ENCODE data around the gene SARNP. TPM values are rescaled to one million over a fixed set of nuclear protein-coding genes. Genes with fewer than 3 reads are reported as not detected.
A peak's percentile ranks its signal among the peaks of the same experiment; 100 is the strongest.
"Not testable (repeated sequence)": the region's sequence is repeated elsewhere in the genome, so short reads cannot be mapped to it uniquely, and the experiment has no call there.

The SARNP gene
- total RNA-seq, 8 experiments from 2014 or later, result 81.9 to 148 (median 114) TPM

DNA sequence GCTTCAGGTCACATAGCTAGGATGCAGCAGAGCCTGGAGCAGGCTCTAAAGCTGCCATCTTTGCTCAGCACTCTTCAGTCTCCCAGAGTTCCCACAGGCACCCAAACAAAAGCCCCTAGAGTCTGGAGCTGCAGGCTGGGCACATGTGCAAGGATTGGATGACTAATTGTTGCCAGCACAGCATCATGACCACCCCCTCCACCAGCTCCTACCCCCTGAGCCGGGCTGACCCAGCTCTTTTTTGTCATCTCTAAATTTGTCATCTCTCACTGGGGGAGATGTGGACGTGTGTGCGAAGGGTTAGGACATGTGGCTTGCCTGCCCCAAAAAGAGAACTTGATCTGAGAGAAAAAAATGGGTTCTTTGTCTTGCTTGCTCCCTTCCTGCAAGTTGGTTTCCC is 29.5 kb upstream of the SARNP start:
- Histone ChIP-seq H3K27ac (no peak overlapping the region), H3K4me1 (replicated peaks in 1 of 2) (peaks cover 0 to 4% of the 10 kb centered on the region in 2 donors), H3K4me3 (no peak overlapping the region)
- in situ Hi-C loops (cut with MboI; ENCODE audit: low pct_unique_long_range_greater_than_20kb in 2 of 9, low sequenced_read_pairs in 9 of 9, unreplicated experiment in 9 of 9), result no loop called here
- peak in 2 of 8 experiments; percentile 36 to 58 for ATAC-seq (replicated peaks in 6 of 8)
- 0 to 100% (median 65%) methylated on average over 1 to 2 of the region's 3 CpGs; no CpG with 5 or more reads in 6 of the 10 experiments for WGBS, 10 experiments

- Histone ChIP-seq H3K27ac (no peak overlapping the region), H3K4me3 (no peak overlapping the region), H3K4me1 (replicated peaks in 1 of 2) (peaks cover 0 to 4% of the 10 kb centered on the region in 2 donors)
- 38 to 100% (median 88%) methylated on average over 1 to 5 of the region's 7 CpGs; no CpG with 5 or more reads in 4 of the 10 experiments for WGBS, 10 experiments
- no peak for ATAC-seq (replicated peaks in 6 of 8)
- in situ Hi-C loops (cut with MboI; ENCODE audit: low pct_unique_long_range_greater_than_20kb in 2 of 9, low sequenced_read_pairs in 9 of 9, unreplicated experiment in 9 of 9), result no loop called here
These were observed 28.4 kb upstream of the SARNP start for GRCh38 chr12:55845785-55846496.

DNA sequence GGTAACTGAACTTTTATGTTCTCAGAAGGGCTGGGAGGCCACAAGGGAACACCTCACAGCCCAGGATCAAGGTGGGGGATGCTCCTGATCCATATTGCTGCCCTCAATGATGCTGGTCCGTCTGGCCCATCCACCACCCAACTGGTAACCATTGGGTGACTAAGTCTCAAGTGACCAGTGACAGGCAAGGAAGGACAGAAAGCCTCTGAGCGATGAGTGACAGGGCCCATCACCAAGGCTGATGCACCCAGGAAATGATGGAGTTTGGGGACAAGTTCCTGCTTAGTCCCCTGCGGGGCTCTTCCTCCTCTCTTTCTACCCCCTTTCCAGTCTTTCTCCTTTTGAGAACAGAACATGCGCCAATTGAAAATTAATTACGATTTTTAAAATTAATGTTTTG is 27.8 kb upstream of the SARNP start:
- H3K4me3 ChIP-seq, result no peak overlapping the region
- H3K27ac ChIP-seq, result no peak overlapping the region
- in situ Hi-C loops (cut with MboI; ENCODE audit: low pct_unique_long_range_greater_than_20kb in 2 of 9, low sequenced_read_pairs in 9 of 9, unreplicated experiment in 9 of 9), result no loop called here
- H3K4me1 ChIP-seq (replicated peaks in 1 of 2), result peaks cover 0 to 4% of the 10 kb centered on the region in 2 donors
- WGBS, 10 experiments, result 43 to 100% (median 80%) methylated on average over 1 to 4 of the region's 5 CpGs; no CpG with 5 or more reads in 1 of the 10 experiments
- no peak for ATAC-seq (replicated peaks in 6 of 8)

GRCh38 chr12:55844961-55845360 is 27.4 kb upstream of the SARNP start:
- WGBS, 10 experiments, result 71 to 100% (median 93%) methylated on average over 1 to 3 of the region's 4 CpGs; no CpG with 5 or more reads in 3 of the 10 experiments
- no peak overlapping the region for H3K4me3 ChIP-seq
- H3K27ac ChIP-seq, result no peak overlapping the region
- H3K4me1 ChIP-seq (replicated peaks in 1 of 2), result peaks cover 0 to 4% of the 10 kb centered on the region in 2 donors
- in situ Hi-C loops (cut with MboI; ENCODE audit: low pct_unique_long_range_greater_than_20kb in 2 of 9, low sequenced_read_pairs in 9 of 9, unreplicated experiment in 9 of 9), result no loop called here
- ATAC-seq (replicated peaks in 6 of 8), result no peak

DNA sequence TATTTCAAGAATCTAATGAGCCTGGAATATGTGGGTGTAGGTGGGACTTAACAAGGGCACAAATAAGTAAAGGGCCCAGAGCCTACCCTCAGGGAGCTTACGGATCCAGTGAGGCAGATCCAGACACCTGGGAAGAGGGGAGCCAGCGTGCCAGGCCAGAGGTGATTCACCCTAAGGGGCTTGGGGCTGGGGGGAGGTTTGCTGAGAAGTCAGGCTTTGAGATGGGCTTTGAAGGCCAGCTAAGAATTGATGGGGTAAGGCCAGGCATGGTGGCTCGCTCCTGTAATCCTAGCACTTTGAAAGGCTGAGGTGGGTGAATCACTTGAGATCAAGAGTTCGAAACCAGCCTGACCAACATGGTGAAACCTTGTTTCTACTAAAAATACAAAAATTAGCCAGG is 25.9 kb upstream of the SARNP start:
- Histone ChIP-seq H3K27ac (no peak overlapping the region), H3K4me3 (no peak overlapping the region), H3K4me1 (replicated peaks in 1 of 2) (peaks cover 0 to 4% of the 10 kb centered on the region in 2 donors)
- in situ Hi-C loops (cut with MboI; ENCODE audit: low pct_unique_long_range_greater_than_20kb in 2 of 9, low sequenced_read_pairs in 9 of 9, unreplicated experiment in 9 of 9), result no loop called here
- WGBS, 10 experiments, result 95 to 100% (median 100%) methylated on average over 1 to 4 of the region's 4 CpGs; no CpG with 5 or more reads in 7 of the 10 experiments
- no peak for ATAC-seq (replicated peaks in 6 of 8)

DNA sequence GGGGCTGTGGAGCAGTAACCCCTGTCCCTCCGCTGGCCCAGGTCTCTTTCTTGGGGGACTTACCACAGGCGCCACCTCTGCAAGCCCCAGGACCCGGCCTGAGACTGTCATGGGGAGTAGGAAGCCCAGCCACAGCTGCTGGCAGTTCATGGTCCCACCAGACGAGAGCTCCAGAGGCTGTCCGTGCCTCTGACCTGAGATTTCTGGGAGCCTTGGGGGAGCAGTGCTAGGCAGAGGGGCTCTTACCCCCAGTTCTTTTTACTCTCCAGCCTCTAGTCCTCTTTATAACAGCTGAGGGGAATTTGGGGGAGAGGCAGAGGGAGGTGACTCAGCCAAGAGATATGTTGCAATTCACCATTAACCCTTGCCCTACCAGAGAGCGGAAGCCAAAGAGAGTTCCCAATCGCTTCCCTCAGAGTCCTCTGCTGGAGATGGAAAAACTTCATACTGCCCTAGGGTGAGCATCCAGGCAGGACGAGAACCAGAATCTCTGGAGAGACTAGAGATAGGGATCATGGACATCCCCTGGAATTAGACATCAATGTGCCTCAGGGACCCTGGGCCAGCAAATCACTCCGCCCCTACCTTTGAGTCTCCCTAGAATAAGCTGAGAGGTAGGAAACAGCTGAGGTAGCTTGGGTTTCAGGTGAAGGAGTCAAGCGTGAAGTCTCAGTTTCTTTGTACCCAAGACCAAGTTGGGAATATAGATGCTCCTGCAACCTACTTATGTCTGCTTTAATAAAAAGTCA is 25.3 kb upstream of the SARNP start, which contains the start of gene MMP19:
TSS of gene MMP19 (minus strand) at position 256 of the 749 bp plus-strand sequence. CDS start at position 150, 106 bp downstream.
- no peak within 1 kb of the TSS for H3K4me3 ChIP-seq
- in situ Hi-C loops (cut with MboI; ENCODE audit: low pct_unique_long_range_greater_than_20kb in 2 of 9, low sequenced_read_pairs in 9 of 9, unreplicated experiment in 9 of 9), result no loop called here

DNA sequence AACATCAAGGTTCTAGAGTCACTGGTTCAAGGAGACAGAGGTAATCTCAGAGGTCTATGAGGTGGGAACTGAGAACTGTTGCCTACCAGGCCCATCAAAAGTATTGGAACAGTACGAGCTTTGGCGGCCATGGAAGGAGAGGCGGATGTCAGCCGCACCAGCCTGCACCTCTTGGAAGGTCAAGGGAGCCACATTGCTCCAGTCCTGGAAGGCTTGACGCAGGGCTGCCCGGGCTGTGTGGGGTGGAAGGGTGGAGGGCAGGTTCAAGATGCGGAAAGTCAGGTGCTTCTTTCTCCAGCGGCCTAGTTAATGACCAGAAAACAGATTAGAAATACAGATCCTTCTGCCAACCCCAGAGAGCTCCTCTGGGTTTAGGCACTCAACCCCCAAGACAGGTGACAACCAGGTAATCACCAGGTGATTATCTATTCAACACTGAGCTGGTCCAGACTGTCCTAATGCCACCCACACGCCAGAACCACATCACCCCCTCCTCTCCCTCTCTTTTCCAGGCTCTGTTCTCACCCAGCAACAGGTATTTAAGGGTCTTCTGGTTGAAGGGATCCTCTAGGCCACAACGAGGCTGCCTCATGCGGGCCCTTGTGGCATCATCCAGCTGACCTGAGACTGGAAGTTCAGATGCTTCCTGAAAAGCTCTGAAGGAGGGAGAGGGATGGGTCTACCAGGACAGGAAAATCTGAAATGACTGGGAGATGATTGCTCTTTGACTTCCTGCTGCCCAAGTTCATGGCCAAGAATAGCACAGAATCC is 23.2 kb upstream of the SARNP start:
- in situ Hi-C loops (cut with MboI; ENCODE audit: low pct_unique_long_range_greater_than_20kb in 2 of 9, low sequenced_read_pairs in 9 of 9, unreplicated experiment in 9 of 9), result no loop called here
- 60 to 100% (median 79%) methylated on average over 1 to 8 of the region's 11 CpGs; no CpG with 5 or more reads in 4 of the 10 experiments for WGBS, 10 experiments
- Histone ChIP-seq H3K27ac (no peak overlapping the region), H3K4me1 (replicated peaks in 1 of 2) (no peaks in the 10 kb centered on the region), H3K4me3 (no peak overlapping the region)
- ATAC-seq (replicated peaks in 6 of 8), result no peak

More for the DNA sequence above, 25.3 kb upstream of the SARNP start, which contains the start of gene MMP19:
- WGBS, 10 experiments, result 17 to 89% (median 51%) methylated on average over 1 to 7 of the region's 10 CpGs; no CpG with 5 or more reads in 4 of the 10 experiments
- peak in 3 of 8 experiments; percentile 37 to 67 (median 58) for ATAC-seq (replicated peaks in 6 of 8)
- Histone ChIP-seq H3K27ac (no peak within 1 kb of the TSS), H3K4me1 (replicated peaks in 1 of 2) (peaks cover 0 to 3% of the 10 kb centered on the region in 2 donors)

DNA sequence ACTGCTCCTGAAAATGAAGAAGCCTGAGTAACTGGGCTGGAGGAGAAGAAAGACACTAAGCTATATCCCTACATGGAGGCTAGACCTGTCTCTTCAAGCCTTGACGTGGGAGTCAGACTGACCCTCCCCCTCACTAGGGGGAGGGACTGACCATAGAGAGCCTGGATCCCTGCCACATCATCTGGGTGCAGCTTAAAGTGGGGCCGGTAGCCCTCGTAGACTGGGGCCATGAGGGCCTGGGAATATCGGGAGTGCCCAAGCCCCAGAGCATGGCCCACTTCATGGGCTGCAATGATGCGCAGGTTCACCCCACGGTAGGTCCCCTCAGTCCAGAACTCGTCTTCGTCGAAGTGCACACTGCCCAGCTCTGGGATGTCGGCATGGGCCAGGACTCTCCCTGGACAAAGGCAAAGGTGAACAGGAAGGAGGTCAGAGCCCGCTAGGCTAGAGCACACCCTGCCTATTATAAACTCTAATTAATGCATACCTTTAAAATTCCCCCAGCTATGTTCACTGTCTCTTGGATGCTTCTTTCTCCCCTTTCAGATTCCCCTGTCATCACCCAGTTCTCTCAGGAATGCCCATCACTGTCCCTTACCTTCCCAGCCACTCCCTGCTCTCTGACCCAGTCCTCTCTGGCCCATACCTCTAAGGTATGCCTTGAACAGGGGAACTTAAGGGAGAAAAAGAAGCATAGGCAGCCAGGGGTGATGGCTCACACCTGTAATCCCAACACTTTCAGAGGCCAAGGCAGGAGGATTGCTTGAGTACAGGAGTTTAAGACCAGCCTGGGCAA is 22.0 kb upstream of the SARNP start:
- no peak overlapping the region for H3K27ac ChIP-seq
- in situ Hi-C loops (cut with MboI; ENCODE audit: low pct_unique_long_range_greater_than_20kb in 2 of 9, low sequenced_read_pairs in 9 of 9, unreplicated experiment in 9 of 9), result no loop called here
- H3K4me1 ChIP-seq (replicated peaks in 1 of 2), result no peaks in the 10 kb centered on the region
- 17 to 100% (median 81%) methylated on average over 1 to 7 of the region's 11 CpGs; no CpG with 5 or more reads in 3 of the 10 experiments for WGBS, 10 experiments
- H3K4me3 ChIP-seq, result no peak overlapping the region
- no peak for ATAC-seq (replicated peaks in 6 of 8)

DNA sequence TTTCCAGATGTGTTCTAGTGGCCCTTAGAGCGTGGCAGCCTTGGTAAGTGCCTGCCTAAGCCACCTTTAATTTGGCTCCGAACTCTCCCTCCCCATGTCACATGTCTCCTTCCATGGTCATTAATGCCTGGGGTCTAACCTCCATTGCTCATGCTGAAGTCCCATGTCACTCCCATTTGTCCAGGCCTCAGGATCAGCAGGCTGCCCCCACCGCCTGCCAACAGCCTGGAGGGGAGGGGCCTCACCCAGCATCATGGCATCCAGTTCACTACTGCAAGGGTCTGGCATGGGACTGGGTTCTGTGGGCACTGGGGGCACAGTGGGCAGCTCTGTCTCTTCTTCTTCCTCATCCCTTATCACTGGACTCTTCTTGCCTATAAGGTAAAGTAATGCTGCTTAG is 20.8 kb upstream of the SARNP start:
- Histone ChIP-seq H3K4me1 (replicated peaks in 1 of 2) (no peaks in the 10 kb centered on the region), H3K27ac (no peak overlapping the region), H3K4me3 (no peak overlapping the region)
- in situ Hi-C loops (cut with MboI; ENCODE audit: low pct_unique_long_range_greater_than_20kb in 2 of 9, low sequenced_read_pairs in 9 of 9, unreplicated experiment in 9 of 9), result no loop called here
- no peak for ATAC-seq (replicated peaks in 6 of 8)
- 25 to 94% (median 80%) methylated on average over 1 to 3 of the region's 3 CpGs; no CpG with 5 or more reads in 3 of the 10 experiments for WGBS, 10 experiments

GRCh38 chr12:55834400-55834799 is 16.9 kb upstream of the SARNP start:
- ATAC-seq (replicated peaks in 6 of 8); H3K4me3 ChIP-seq; in situ Hi-C loops (cut with MboI; ENCODE audit: low pct_unique_long_range_greater_than_20kb in 2 of 9, low sequenced_read_pairs in 9 of 9, unreplicated experiment in 9 of 9); H3K4me1 ChIP-seq (replicated peaks in 1 of 2); H3K27ac ChIP-seq: not testable (repeated sequence)
- 40% methylated on average over 2 of the region's 6 CpGs; no CpG with 5 or more reads in 9 of the 10 experiments for WGBS, 10 experiments

GRCh38 chr12:55833056-55833455 is 15.5 kb upstream of the SARNP start:
- no peak overlapping the region for H3K4me3 ChIP-seq
- no peak for ATAC-seq (replicated peaks in 6 of 8)
- in situ Hi-C loops (cut with MboI; ENCODE audit: low pct_unique_long_range_greater_than_20kb in 2 of 9, low sequenced_read_pairs in 9 of 9, unreplicated experiment in 9 of 9), result no loop called here
- no peak overlapping the region for H3K27ac ChIP-seq
- peaks cover 9 to 14% of the 10 kb centered on the region in 2 donors for H3K4me1 ChIP-seq (replicated peaks in 1 of 2)
- WGBS, 10 experiments, result 50 to 100% (median 93%) methylated on average over 1 to 3 of the region's 10 CpGs; no CpG with 5 or more reads in 4 of the 10 experiments

GRCh38 chr12:55831447-55831815 is 13.9 kb upstream of the SARNP start:
- in situ Hi-C loops (cut with MboI; ENCODE audit: low pct_unique_long_range_greater_than_20kb in 2 of 9, low sequenced_read_pairs in 9 of 9, unreplicated experiment in 9 of 9), result no loop called here
- 0 to 57% (median 33%) methylated on average over 1 of the region's 1 CpG; no CpG with 5 or more reads in 5 of the 10 experiments for WGBS, 10 experiments
- Histone ChIP-seq H3K4me3 (peak overlapping the region; percentile 63 to 95 (median 75)), H3K27ac (peak overlapping the region in 1 of 2 donors; percentile 99), H3K4me1 (replicated peaks in 1 of 2) (peaks cover 16 to 29% of the 10 kb centered on the region in 2 donors)
- ATAC-seq (replicated peaks in 6 of 8), result no peak

Measured in motor neuron (in vitro differentiated cells).